ENCODE measurements around the gene MMP15. TPM values are rescaled to one million over a fixed set of nuclear protein-coding genes. Genes with fewer than 3 reads are reported as not detected.

The MMP15 gene
- total and polyA plus RNA-seq, 2 donors (not counting 3 experiments of a cell fraction or from before 2014, with no cell fraction given), result 12.6 to 16.0 TPM

DNA sequence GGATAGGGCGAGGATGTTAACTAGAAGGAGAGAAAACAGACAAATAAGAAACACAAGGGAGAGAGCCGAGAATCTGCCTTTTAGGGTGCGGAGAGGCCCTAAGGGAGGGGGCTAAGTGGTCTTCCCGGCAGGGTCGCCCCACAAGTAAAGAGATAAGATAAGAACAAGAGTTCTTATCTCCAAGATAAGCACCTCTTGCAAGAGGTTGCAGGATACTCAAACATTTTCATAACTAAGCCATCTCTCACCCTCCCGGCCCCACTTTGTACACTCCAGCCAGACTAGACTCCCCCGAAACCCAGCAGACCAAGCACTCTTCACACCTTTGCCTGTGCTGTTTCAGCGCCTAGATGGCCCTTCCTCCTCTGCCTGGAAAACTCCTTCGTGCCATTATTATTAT is 39.4 kb upstream of the MMP15 start:
- no TSS peak for BruUV-seq (replicated peaks)
- dilution Hi-C loops (cut with MboI; ENCODE audit: extremely low pct_ligation_motif_present, low sequenced_read_pairs) (no loop called here), intact Hi-C loops (cut with micrococcal nuclease) (no loop called here)
- Histone ChIP-seq H3K9ac (replicated peaks; ENCODE audit: extremely low read depth, insufficient read depth, low read length) (no peak overlapping the region), H3K27ac (ENCODE audit: insufficient read depth, low read depth, low read length) (no peak overlapping the region), H3K4me1 (ENCODE audit: control insufficient read depth, extremely low read depth, insufficient read depth, low read length) (peaks cover 9% of the 10 kb centered on the region), H3K4me2 (ENCODE audit: insufficient read depth, low read length) (no peak overlapping the region), H3K79me2 (ENCODE audit: control insufficient read depth, insufficient read depth, low read length) (no peaks in the 10 kb centered on the region), H3K27me3 (ENCODE audit: control insufficient read depth in 2 of 2, insufficient read depth in 2 of 2, low read length in 2 of 2) (no peaks in the 10 kb centered on the region), H3K4me3 (replicated peaks in 1 of 3; ENCODE audit: insufficient read depth in 1 of 3, low read depth in 1 of 3, low read length in 3 of 3) (no peak overlapping the region), H3K9me3 (replicated peaks; ENCODE audit: control insufficient read depth, insufficient read depth, low read length) (no peaks in the 10 kb centered on the region), H4K20me1 (replicated peaks; ENCODE audit: control insufficient read depth, extremely low read depth, insufficient read depth, low read length) (no peaks in the 10 kb centered on the region), H2AFZ (ENCODE audit: low read depth, low read length) (no peak overlapping the region), H3K9me1 (replicated peaks; ENCODE audit: control insufficient read depth, extremely low read depth, insufficient read depth, low read length) (no peaks in the 10 kb centered on the region), H3K36me3 (ENCODE audit: control insufficient read depth in 2 of 2, extremely low read depth in 1 of 2, insufficient read depth in 2 of 2, low read length in 2 of 2) (no peaks in the 10 kb centered on the region)
- no peak for FAIRE-seq
- no peak for DNase-seq (ENCODE audit: low read depth, low spot score)
- ChIA-PET POLR2A (no interaction called here), CTCF (no interaction called here)
- TF ChIP-seq POLR2A (IDR thresholded peaks at IDR 0.05; ENCODE audit: low read depth, low read length), result no peak
- TF ChIP-seq, protein P1, sequence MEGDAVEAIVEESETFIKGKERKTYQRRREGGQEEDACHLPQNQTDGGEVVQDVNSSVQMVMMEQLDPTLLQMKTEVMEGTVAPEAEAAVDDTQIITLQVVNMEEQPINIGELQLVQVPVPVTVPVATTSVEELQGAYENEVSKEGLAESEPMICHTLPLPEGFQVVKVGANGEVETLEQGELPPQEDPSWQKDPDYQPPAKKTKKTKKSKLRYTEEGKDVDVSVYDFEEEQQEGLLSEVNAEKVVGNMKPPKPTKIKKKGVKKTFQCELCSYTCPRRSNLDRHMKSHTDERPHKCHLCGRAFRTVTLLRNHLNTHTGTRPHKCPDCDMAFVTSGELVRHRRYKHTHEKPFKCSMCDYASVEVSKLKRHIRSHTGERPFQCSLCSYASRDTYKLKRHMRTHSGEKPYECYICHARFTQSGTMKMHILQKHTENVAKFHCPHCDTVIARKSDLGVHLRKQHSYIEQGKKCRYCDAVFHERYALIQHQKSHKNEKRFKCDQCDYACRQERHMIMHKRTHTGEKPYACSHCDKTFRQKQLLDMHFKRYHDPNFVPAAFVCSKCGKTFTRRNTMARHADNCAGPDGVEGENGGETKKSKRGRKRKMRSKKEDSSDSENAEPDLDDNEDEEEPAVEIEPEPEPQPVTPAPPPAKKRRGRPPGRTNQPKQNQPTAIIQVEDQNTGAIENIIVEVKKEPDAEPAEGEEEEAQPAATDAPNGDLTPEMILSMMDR (IDR thresholded peaks at IDR 0.05; ENCODE audit: extremely low read depth in 1 of 2, insufficient read depth in 1 of 2, low read depth in 1 of 2, low read length in 2 of 2), result no peak
- TF ChIP-seq POLR2AphosphoS5 (IDR thresholded peaks at IDR 0.05; ENCODE audit: insufficient read depth, low read depth, low read length), result no peak
- TF ChIP-seq, protein P2, sequence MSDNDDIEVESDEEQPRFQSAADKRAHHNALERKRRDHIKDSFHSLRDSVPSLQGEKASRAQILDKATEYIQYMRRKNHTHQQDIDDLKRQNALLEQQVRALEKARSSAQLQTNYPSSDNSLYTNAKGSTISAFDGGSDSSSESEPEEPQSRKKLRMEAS (IDR thresholded peaks at IDR 0.05; ENCODE audit: insufficient read depth, insufficient read length), result no peak
- no peak for TF ChIP-seq EZH2 (IDR thresholded peaks at IDR 0.05; ENCODE audit: borderline replicate concordance, low read depth, low read length, severe bottlenecking)
- no peak for TF ChIP-seq MYC (IDR thresholded peaks at IDR 0.05; ENCODE audit: low read depth, low read length)
- TF ChIP-seq JUN (IDR thresholded peaks at IDR 0.05; ENCODE audit: borderline replicate concordance, insufficient read depth, insufficient read length, low read depth), result no peak

Measured in endothelial cell of umbilical vein (primary cell).